B cell (primary cell): ENCODE data around the gene CCND1. TPM values are rescaled to one million over a fixed set of nuclear protein-coding genes. Genes with fewer than 3 reads are reported as not detected.

Source experiments
- ATAC-seq: fragments of 200-7000 bp; cut with Tn5 transposase; one replicate; pipeline ENCODE4 v1.10.0; 2021; ENCODE audit warnings: low read depth, mild to moderate bottlenecking, moderate number of reproducible peaks, moderate library complexity
- CTCF ChIA-PET: fragments of 350-600 bp; sonication (Branson Sonifier 250); formaldehyde crosslinking; loops from one replicate; lab custom pipeline; 2021; ENCODE audit warnings: antibody characterized with exemption, inconsistent platforms; lab: Charles Lee
- POLR2A ChIA-PET: fragments of 350-600 bp; sonication (Branson Sonifier 250); formaldehyde crosslinking; loops from one replicate; lab custom pipeline; 2021; ENCODE audit warnings: antibody characterized with exemption; lab: Charles Lee
- DNase-seq: peaks from one replicate; pipeline ENCODE4 v3.0.0; 2013
- H2AFZ ChIP-seq: 2 replicates; pipeline ENCODE4 v1.6.1; 2012; ENCODE audit warnings: mild to moderate bottlenecking, low read depth, low read length; ENCODE audit not compliant: insufficient read depth, poor library complexity, severe bottlenecking
- H3K27ac ChIP-seq, 2 donors: 1 replicate in 1 of 2; 2 replicates in 1 of 2; pipeline ENCODE4 v1.5.1; 2012 to 2013; ENCODE audit warnings: low read length in 2 of 2, mild to moderate bottlenecking in 2 of 2, moderate library complexity in 1 of 2
- H3K27me3 ChIP-seq, 4 experiments: fragments of 200-600 bp in 1 of 4; sonication (generic) in 1 of 4; replicated peaks in 1 of 4; 1 replicate in 2 of 4; 2 replicates in 2 of 4; pipeline versions ENCODE4 v1.6.1 to v1.7.0; 2013 to 2016; ENCODE audit warnings: low read length in 3 of 4, mild to moderate bottlenecking in 2 of 4, mixed read lengths in 1 of 4, moderate library complexity in 1 of 4; ENCODE audit not compliant: insufficient read depth in 4 of 4, control insufficient read depth in 3 of 4; ENCODE audit errors: control extremely low read depth in 1 of 4
- H3K36me3 ChIP-seq, 2 experiments: replicated peaks in 1 of 2; 1 replicate in 1 of 2; 2 replicates in 1 of 2; pipeline versions ENCODE4 v1.6.1 to v1.7.1; 2013; ENCODE audit warnings: low read length in 1 of 2; ENCODE audit not compliant: insufficient read depth in 2 of 2, control insufficient read depth in 1 of 2; ENCODE audit errors: control extremely low read depth in 1 of 2, extremely low read depth in 1 of 2
- H3K4me1 ChIP-seq, 2 donors: fragments of 200-600 bp in 1 of 2; sonication (generic) in 1 of 2; 1 replicate in 1 of 2; 2 replicates in 1 of 2; pipeline versions ENCODE4 v1.5.1 to v1.6.1; 2013 to 2017; ENCODE audit warnings: low read length in 2 of 2; ENCODE audit not compliant: control insufficient read depth in 2 of 2, insufficient read depth in 2 of 2
- H3K4me2 ChIP-seq: replicated peaks from 2 replicates; pipeline ENCODE3; 2012; ENCODE audit warnings: mild to moderate bottlenecking, low read depth, low read length; ENCODE audit not compliant: poor library complexity, severe bottlenecking
- H3K4me3 ChIP-seq, 5 experiments: fragments of 200-600 bp in 1 of 5; sonication (generic) in 1 of 5; 1 replicate in 3 of 5; 2 replicates in 2 of 5; pipeline versions ENCODE4 v1.5.1 to v1.7.0; 2011 to 2016; ENCODE audit warnings: low read length in 4 of 5, mild to moderate bottlenecking in 4 of 5, low read depth in 2 of 5, control low read depth in 1 of 5, moderate library complexity in 1 of 5; ENCODE audit not compliant: insufficient read depth in 1 of 5; ENCODE audit errors: control extremely low read depth in 1 of 5, extremely low read depth in 1 of 5
- H3K79me2 ChIP-seq: fragments of 200-600 bp; sonication (generic); one replicate; pipeline ENCODE4 v1.6.0; 2016; ENCODE audit warnings: low read length; ENCODE audit not compliant: control insufficient read depth, insufficient read depth
- H3K9ac ChIP-seq: fragments of 200-600 bp; sonication (generic); 2 replicates; pipeline ENCODE4 v1.6.1; 2017; ENCODE audit warnings: mild to moderate bottlenecking, low read length, moderate library complexity
- H3K9me3 ChIP-seq, 3 donors: one replicate each; pipeline versions ENCODE4 v1.6.1 to v1.7.1; 2013; ENCODE audit warnings: low read length in 2 of 3; ENCODE audit not compliant: control insufficient read depth in 2 of 3, insufficient read depth in 1 of 3; ENCODE audit errors: control extremely low read depth in 1 of 3
- H4K20me1 ChIP-seq: 2 replicates; pipeline ENCODE4 v1.6.0; 2012; ENCODE audit warnings: mild to moderate bottlenecking, low read length; ENCODE audit not compliant: insufficient read depth, control insufficient read depth, poor library complexity, severe bottlenecking
- H3K27ac Mint-ChIP-seq: one replicate; pipeline ENCODE4 v1.8.0; 2021; ENCODE audit warnings: mixed read lengths
- H3K27me3 Mint-ChIP-seq: one replicate; pipeline ENCODE4 v1.8.0; 2021; ENCODE audit warnings: mixed read lengths
- H3K4me1 Mint-ChIP-seq: one replicate; pipeline ENCODE4 v1.8.0; 2021; ENCODE audit warnings: mixed read lengths
- H3K4me3 Mint-ChIP-seq: one replicate; pipeline ENCODE4 v1.8.0; 2021; ENCODE audit warnings: mixed read lengths
- H3K9me3 Mint-ChIP-seq: one replicate; pipeline ENCODE4 v1.8.0; 2022; ENCODE audit warnings: mixed read lengths; ENCODE audit not compliant: insufficient read depth
- CTCF ChIP-seq: fragments of 200-600 bp; IDR thresholded peaks from one replicate; pipeline ENCODE4 v1.8.0; 2022; ENCODE audit warnings: antibody characterized with exemption, mild to moderate bottlenecking
- EZH2 ChIP-seq: IDR thresholded peaks from 2 replicates; pipeline ENCODE4 v1.6.1; 2012; ENCODE audit warnings: borderline replicate concordance, low read depth, mild to moderate bottlenecking, moderate library complexity, low read length; ENCODE audit not compliant: insufficient read depth, poor library complexity, severe bottlenecking
- WGBS: methylation state at CpG from one replicate; pipeline ENCODE4 v1.1.5; 2013; ENCODE audit warnings: missing lambda C conversion rate; ENCODE audit not compliant: insufficient coverage; 5-methylcytosine and 5-hydroxymethylcytosine counted together
- intact Hi-C: fragments of 100-400 bp; cut with micrococcal nuclease; formaldehyde crosslinking; loops from one replicate; pipeline ENCODE4 v1.10.0; 2022
- polyA plus RNA-seq: library from polyadenylated mRNA; depleted of rRNA; stranded (reverse); fragments of >200 nt; gene quantifications from 2 replicates; pipeline ENCODE4 v1.2.3, GENCODE V29; 2012
- total RNA-seq, 2 donors: library from RNA; stranded (reverse); fragments of 120-200 nt in 1 of 2; gene quantifications; 1 replicate in 1 of 2; 2 replicates in 1 of 2; pipeline versions ENCODE4 v1.2.3 to v1.2.4, GENCODE V29; 2013 to 2022

The CCND1 gene
- total and polyA plus RNA-seq, 2 donors (not counting 1 experiment from before 2014, with no cell fraction given), result 4.9 to 8.8 TPM

DNA sequence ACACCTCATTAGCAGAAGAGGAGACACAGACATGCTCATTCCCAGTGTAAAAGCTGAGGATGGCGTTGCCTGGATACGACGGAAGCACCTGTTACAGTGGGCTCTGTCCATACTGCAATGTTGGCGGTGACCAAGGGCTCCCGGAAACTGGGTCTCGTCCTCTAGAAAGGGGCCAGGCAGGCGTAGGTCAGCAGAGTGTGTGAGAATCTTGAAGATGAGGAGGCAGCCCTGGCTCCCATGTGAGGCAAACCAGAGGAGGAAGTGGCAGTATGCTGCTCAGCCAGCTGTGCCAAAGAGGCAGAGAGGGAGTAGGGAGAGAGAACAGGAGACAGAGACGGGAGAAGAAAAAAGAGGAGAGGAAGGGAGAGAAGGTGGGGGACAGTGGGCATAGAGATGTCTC is 23.9 kb downstream of the CCND1 start:
- H3K4me2 ChIP-seq, result no peak overlapping the region
- no peak overlapping the region for H3K27ac ChIP-seq
- TF ChIP-seq EZH2 (no peak), CTCF (no peak)
- H3K79me2 ChIP-seq, result no peaks in the 10 kb centered on the region
- H3K4me3 ChIP-seq, result no peak overlapping the region
- H3K4me1 ChIP-seq, result no peaks in the 10 kb centered on the region
- H4K20me1 ChIP-seq, result peaks cover 11% of the 10 kb centered on the region
- POLR2A ChIA-PET, result no interaction called here
- no peak overlapping the region for H3K4me3 Mint-ChIP-seq
- WGBS, result 94% methylated on average over 8 of the region's 8 CpGs
- peaks cover 0 to 50% of the 10 kb centered on the region in 2 experiments for H3K36me3 ChIP-seq
- H2AFZ ChIP-seq, result no peak overlapping the region
- H3K27me3 ChIP-seq, result no peaks in the 10 kb centered on the region
- peaks cover 2% of the 10 kb centered on the region for H3K4me1 Mint-ChIP-seq
- no peak overlapping the region for H3K27ac Mint-ChIP-seq
- CTCF ChIA-PET, result no interaction called here
- no peaks in the 10 kb centered on the region for H3K27me3 Mint-ChIP-seq
- no peaks in the 10 kb centered on the region for H3K9me3 Mint-ChIP-seq
- intact Hi-C loops, result no loop called here
- ATAC-seq (no peak), DNase-seq (no peak)
- no peaks in the 10 kb centered on the region for H3K9me3 ChIP-seq
- H3K9ac ChIP-seq, result no peak overlapping the region

DNA sequence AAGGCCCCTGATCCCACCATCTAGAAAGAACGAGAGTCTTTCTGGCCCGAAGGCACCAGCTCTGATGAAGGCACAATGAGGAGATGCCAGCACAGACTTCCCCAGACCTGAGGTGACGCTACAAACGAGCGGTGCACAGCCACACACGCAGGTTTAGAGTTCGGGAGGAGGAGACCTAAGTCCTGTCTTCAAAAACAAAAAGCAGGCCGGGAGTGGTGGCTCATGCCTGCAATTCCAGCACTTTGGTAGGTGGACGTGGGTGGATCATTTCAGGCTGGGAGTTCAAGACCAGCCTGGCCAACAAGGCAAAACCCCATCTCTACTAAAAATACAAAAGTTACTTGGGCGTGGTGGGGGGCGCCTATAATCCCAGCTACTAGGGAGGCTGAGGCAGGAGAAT is 24.7 kb downstream of the CCND1 start:
- no peaks in the 10 kb centered on the region for H3K79me2 ChIP-seq
- H3K27me3 ChIP-seq, result no peaks in the 10 kb centered on the region
- intact Hi-C loops, result no loop called here
- H2AFZ ChIP-seq, result no peak overlapping the region
- Mint-ChIP-seq H3K27ac (no peak overlapping the region), H3K9me3 (no peaks in the 10 kb centered on the region), H3K4me1 (peaks cover 6% of the 10 kb centered on the region), H3K27me3 (no peaks in the 10 kb centered on the region), H3K4me3 (no peak overlapping the region)
- H3K36me3 ChIP-seq, result peaks cover 0 to 53% of the 10 kb centered on the region in 2 experiments
- no peak overlapping the region for H3K4me3 ChIP-seq
- H3K4me1 ChIP-seq, result peaks cover 0 to 3% of the 10 kb centered on the region in 2 donors
- ATAC-seq, result no peak
- no peak for TF ChIP-seq CTCF
- no peak for TF ChIP-seq EZH2
- DNase-seq, result no peak
- H4K20me1 ChIP-seq, result peaks cover 18% of the 10 kb centered on the region
- H3K4me2 ChIP-seq, result no peak overlapping the region
- WGBS, result 95% methylated on average over 9 of the region's 11 CpGs
- no peaks in the 10 kb centered on the region for H3K9me3 ChIP-seq
- no peak overlapping the region for H3K27ac ChIP-seq
- POLR2A ChIA-PET, result no interaction called here
- CTCF ChIA-PET, result no interaction called here
- no peak overlapping the region for H3K9ac ChIP-seq
